ENCODE measurements around the gene KIR3DL3.
"Not testable (repeated sequence)": the region's sequence is repeated elsewhere in the genome, so short reads cannot be mapped to it uniquely, and the experiment has no call there.

The KIR3DL3 gene

DNA sequence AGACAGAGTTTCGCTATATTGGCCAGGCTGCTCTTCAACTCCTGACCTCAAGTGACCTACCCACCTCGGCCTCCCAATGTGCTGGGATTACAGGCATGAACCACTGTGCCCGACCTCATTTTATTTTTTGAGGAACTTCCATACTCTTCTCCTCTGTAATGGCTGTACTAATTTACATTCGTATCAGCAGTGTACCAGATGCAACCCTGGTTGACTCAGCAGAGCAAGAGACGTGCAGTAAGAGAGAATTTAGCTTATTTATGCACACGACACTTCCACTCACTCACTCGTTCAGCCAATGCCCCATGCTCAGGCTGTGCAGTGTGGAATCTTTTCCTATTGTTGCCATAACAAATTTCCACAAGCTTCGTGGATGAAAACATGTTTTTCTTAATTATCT is 6.9 kb downstream of the KIR3DL3 start:
- no peak for DNase-seq

GRCh38 chr19:54738306-54738705 is 14.1 kb downstream of the KIR3DL3 start, which contains the start of gene KIR2DL3:
TSS of gene KIR2DL3 (plus strand) at chr19:54738513. CDS start at chr19:54738546, 33 bp downstream.
- not testable (repeated sequence) for DNase-seq

DNA sequence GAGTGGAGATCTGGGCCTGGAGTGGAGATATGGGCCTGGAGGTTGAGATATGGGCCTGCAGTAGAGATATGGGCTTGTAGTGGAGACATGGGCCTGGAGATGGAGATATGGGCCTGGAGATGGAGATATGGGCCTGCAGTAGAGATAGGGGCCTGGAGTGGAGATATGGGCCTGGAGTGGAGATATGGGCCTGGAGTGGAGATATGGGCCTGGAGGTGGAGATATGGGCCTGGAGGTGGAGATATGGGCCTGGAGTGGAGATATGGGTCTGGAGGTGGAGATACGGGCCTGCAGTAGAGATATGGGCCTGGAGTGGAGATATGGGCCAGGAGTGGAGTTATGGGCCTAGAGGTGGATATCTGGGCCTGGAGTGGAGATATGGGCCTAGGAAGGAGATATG is 14.5 kb downstream of the KIR3DL3 start:
- no peak for DNase-seq

- no peak for DNase-seq
These were observed 15.6 kb downstream of the KIR3DL3 start for GRCh38 chr19:54739587-54740497.

GRCh38 chr19:54741950-54742349 is 17.7 kb downstream of the KIR3DL3 start:
- not testable (repeated sequence) for DNase-seq

GRCh38 chr19:54744080-54744479 is 19.8 kb downstream of the KIR3DL3 start:
- not testable (repeated sequence) for DNase-seq

DNA sequence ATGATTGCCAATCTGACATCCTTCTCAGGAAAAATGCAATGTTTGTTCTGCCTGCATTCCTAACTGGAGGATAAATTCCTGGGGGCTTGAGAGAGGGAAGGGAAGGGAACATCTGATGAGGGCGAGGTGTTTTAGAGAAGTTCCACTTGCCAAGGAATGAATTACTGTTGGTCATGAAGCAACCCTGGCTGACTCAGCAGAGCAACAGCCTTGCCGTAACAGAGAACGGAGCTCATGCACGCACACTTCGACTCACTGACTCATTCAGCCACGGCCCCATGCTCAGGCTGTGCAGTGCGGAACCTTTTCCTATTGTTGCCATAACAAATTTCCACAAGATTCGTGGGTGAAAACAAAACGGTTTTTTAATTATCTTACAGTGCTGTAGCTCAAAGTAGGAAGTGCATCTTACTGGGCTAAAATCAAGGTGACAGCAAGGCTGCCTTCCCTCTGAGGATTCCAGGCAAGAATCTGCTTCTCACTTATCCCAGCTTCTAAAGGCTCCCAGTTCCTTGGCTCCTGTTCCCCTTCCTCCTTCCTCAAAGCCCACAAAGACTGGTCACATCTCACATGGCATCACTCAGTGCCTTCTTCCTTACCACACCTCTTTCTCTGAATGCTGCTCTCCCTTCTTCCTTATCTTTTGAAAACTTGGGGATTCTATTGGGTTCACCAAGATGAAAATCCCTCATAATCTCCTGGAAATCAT is 23.5 kb downstream of the KIR3DL3 start:
- DNase-seq = not testable (repeated sequence)

DNA sequence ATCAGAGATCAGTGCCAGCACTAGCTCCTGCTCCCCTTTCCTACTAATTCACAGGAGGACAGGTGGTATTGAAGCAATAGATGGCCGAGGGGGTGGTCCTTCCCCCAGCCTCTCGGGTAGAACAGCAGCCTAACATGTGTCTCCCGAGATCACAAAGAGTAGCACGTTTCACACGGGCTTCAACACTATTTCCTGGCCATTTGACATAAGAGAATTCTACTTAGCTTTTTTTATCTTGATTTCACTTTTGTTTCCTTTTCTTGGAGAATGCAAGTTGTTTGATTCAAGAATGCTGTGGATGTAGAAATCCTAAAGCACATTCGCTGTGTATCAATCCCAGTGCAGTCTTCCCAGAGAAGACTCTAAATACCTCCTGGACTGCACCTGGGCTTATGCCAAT is 26.0 kb downstream of the KIR3DL3 start:
- not testable (repeated sequence) for DNase-seq

DNA sequence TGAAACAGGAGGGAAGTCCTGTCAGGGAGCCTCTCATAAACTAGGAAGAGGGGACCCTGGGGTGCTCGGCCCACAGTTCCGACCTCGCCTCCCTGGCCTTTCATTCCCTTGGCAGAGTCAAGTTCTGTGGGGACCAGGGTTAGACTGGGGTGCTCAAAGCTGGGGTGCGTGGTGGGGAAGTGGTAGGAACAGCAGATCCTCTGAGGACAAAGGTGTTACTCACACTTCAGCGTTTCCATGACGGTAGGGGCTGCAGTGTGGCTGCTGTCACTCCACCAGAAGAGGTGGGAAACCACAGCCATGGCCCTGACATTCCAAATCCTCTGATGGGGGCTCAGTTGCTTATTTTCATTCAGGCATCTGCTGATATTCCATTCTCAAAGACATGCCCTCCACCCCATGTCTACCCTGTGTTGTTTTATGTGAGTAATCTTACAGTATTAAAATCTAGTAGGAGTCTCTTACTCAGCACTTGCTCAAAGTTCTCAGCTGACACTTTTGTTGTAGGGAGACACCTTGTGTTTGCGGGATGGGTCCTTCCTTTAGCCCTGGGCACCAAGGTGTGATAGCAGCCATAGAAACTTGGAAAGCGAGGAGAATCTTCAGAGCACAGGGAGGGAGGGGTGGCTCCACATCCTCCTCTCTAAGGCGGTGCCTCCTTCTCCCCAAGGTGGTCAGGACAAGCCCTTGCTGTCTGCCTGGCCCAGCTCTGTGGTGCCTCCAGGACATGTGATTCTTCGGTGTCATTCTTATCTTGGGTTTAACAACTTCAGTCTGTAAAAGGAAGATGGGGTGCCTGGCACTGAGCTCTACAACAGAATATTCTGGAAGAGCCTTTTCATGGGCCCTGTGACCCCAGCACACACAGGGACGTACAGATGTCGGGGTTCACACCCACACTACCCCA is 32.2 kb downstream of the KIR3DL3 start:
- DNase-seq = not testable (repeated sequence)

GRCh38 chr19:54758577-54758976 is 34.3 kb downstream of the KIR3DL3 start:
- DNase-seq = not testable (repeated sequence)

- DNase-seq = not testable (repeated sequence)
These were observed 40.0 kb downstream of the KIR3DL3 start for GRCh38 chr19:54764219-54764618.

DNA sequence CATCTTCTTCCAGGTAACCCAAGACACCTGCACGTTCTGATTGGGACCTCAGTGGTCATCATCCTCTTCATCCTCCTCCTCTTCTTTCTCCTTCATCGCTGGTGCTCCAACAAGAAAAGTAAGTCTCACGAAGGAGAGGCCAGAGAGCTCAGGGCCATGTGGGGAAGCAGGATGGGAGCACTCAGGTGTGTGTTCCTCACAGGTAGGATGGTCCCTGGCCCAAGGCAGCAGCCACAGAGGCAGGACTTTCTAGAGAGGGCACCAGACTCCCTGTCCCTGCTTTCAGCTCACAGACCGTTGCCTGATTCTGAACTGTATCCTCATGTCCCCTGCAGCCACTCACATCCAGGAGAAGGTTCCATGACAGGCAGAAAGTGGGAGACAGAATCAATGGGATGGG is 42.2 kb downstream of the KIR3DL3 start:
- DNase-seq = not testable (repeated sequence)

GRCh38 chr19:54769646-54770045 is 45.4 kb downstream of the KIR3DL3 start, which contains the start of gene KIR2DL1:
TSS of gene KIR2DL1 (plus strand) at chr19:54769793. CDS start at chr19:54769851, 58 bp downstream.
- not testable (repeated sequence) for DNase-seq

DNA sequence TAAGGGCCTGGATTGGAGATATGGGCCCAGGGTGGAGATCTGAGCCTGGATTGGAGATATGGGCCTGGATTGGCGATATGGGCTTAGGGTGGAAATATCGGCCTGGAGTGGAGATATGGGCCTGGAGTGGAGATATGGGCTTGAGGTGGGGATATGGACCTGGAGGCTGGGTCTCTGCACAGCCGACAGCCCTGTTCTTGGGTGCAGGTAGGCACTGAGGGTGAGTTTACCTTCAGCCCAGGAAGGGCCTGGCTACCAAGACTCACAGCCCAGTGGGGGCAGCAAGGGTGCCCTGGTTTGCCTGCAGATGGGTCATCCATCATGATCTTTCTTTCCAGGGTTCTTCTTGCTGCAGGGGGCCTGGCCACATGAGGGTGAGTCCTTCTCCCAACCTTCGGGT is 46.3 kb downstream of the KIR3DL3 start:
- not testable (repeated sequence) for DNase-seq

GRCh38 chr19:54771018-54771960 is 47.0 kb downstream of the KIR3DL3 start:
- not testable (repeated sequence) for DNase-seq

DNA sequence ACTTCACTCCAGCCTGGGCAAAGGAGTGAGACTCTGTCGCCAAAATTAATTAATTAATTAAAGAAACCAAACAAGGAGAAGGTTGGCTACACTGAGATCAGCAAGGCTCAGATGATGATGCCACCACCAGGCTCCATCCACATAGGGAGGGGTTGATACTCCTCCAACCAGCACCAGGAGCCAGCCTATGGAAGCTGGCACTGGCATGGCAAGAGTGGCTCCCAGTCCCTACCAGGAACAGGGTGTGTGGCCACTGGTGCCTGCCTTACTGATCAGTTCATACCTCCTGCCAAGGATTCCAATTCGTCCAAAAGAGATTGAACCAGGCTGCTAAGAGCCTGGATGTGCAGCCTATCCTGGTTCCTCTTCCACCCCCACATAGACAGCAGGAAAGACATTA is 48.4 kb downstream of the KIR3DL3 start:
- not testable (repeated sequence) for DNase-seq

- DNase-seq = not testable (repeated sequence)
These were observed 51.0 kb downstream of the KIR3DL3 start for GRCh38 chr19:54775095-54775815.

- DNase-seq = not testable (repeated sequence)
These were observed 51.6 kb downstream of the KIR3DL3 start for GRCh38 chr19:54775830-54776229.

GRCh38 chr19:54777851-54778250 is 53.6 kb downstream of the KIR3DL3 start:
- not testable (repeated sequence) for DNase-seq

Data from anterior cingulate cortex (tissue), 58 donors.